D721Med (cell line): ENCODE results near the gene HTR1E.

Experiments
- DNase-seq: peaks from one replicate; pipeline ENCODE4 v3.0.0; 2011; ENCODE audit warnings: low spot score; ENCODE audit not compliant: insufficient read length
- FAIRE-seq: peaks from 2 replicates; lab custom pipeline; 2011; peaks lifted over from hg19 to GRCh38; lab: Jason Lieb, UNC
- TF ChIP-seq, protein P1 (sequence below): IDR thresholded peaks from 2 replicates; pipeline ENCODE4 v1.5.1; 2012; ENCODE audit warnings: mild to moderate bottlenecking, control low read depth; ENCODE audit not compliant: insufficient read depth; ENCODE audit errors: missing control alignments

Gene HTR1E

GRCh38 chr6:86936834-86937218 lies 502 bp upstream of the HTR1E start:
- no peak for FAIRE-seq
- TF ChIP-seq, protein P1, sequence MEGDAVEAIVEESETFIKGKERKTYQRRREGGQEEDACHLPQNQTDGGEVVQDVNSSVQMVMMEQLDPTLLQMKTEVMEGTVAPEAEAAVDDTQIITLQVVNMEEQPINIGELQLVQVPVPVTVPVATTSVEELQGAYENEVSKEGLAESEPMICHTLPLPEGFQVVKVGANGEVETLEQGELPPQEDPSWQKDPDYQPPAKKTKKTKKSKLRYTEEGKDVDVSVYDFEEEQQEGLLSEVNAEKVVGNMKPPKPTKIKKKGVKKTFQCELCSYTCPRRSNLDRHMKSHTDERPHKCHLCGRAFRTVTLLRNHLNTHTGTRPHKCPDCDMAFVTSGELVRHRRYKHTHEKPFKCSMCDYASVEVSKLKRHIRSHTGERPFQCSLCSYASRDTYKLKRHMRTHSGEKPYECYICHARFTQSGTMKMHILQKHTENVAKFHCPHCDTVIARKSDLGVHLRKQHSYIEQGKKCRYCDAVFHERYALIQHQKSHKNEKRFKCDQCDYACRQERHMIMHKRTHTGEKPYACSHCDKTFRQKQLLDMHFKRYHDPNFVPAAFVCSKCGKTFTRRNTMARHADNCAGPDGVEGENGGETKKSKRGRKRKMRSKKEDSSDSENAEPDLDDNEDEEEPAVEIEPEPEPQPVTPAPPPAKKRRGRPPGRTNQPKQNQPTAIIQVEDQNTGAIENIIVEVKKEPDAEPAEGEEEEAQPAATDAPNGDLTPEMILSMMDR, result no peak
- DNase-seq, result no peak

- TF ChIP-seq, protein P1, result no peak
Observed at GRCh38 chr6:86938814-86939213, 1.5 kb downstream of the HTR1E start.

DNA sequence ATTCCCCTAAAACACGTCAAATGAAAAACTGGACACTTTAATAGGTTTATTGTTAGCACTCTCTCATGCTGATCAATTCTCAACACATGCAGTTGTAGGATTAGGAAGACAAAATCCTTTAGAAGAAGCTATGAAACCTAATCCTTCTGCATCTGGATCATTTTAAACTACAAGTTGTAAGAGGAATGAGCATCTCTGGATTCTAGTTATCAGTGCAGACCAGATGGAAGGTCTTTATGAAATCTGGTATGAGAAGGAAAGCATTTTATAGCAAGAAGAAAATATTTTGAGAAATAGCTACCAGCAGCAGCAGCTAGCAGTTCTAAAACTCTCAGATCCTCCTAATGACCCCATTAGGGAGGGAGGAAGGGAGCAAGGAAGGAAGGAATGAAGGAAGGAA lies 4.1 kb downstream of the HTR1E start:
- no peak for FAIRE-seq
- no peak for DNase-seq
- TF ChIP-seq, protein P1, result no peak

More at GRCh38 chr6:86938814-86939213, 1.5 kb downstream of the HTR1E start:
- FAIRE-seq (no peak), DNase-seq (no peak)

DNA sequence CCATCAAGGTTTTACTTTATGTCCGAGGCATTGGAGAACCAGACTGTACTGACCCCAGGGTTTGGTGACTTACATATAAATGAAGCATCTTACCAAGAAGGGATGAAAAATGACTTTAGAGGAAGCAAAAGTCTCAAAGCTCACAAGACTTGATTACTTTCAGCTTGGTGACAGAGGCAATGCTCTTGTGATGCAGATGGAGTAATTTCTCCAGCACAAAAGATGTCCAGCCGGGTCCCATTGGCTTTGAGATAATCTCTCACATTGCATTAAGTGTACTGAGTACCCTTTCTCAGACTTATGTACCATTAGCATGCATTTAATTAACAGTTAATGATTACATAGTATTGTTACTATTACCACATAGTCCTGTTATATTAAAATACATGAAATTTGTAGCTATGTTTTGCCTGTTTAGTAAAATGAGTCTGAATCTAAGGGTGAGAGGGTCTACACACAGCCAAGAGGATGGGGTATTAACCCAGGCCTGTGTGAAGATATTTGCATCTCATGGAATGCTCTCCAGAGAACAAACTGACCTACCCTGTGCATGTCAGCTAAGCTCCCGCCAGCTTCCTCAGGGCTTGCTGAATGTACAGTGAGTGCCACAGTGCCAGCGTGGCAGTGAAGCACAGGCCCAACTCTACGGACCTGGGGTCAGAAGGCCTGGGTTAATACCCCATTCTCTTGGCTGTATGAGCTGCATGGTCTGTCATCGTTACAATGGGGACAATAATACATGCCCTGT lies 5.6 kb downstream of the HTR1E start:
- DNase-seq (no peak), FAIRE-seq (no peak)
- TF ChIP-seq, protein P1, result no peak

GRCh38 chr6:86943819-86944407 lies 6.6 kb downstream of the HTR1E start:
- TF ChIP-seq, protein P1, result no peak
- DNase-seq (no peak), FAIRE-seq (no peak)

GRCh38 chr6:86949771-86950170 lies 12.4 kb downstream of the HTR1E start:
- TF ChIP-seq, protein P1, result no peak
- FAIRE-seq (peak; percentile 29), DNase-seq (no peak)

- FAIRE-seq, result no peak
- TF ChIP-seq, protein P1, result no peak
- DNase-seq, result no peak
Observed at GRCh38 chr6:86952991-86953390, 15.7 kb downstream of the HTR1E start.
